Psoas muscle (tissue), 8 donors: ENCODE measurements around the gene EPB41L4A. TPM values are rescaled to one million over a fixed set of nuclear protein-coding genes. Genes with fewer than 3 reads are reported as not detected.

ENCODE experiments used
- ATAC-seq, 4 donors: fragments of 200-7000 bp; cut with Tn5 transposase; one replicate each; pipeline ENCODE4 v1.9.1; 2020; ENCODE audit warnings: moderate library complexity in 3 of 4, mild to moderate bottlenecking in 2 of 4
- DNase-seq, 2 donors: peaks; one replicate each; pipeline ENCODE4 v3.0.0-alpha.2; 2020
- H3K27ac ChIP-seq: fragments of 200-600 bp; one replicate; pipeline ENCODE4 v1.8.0; 2022
- H3K27me3 ChIP-seq, 3 donors: fragments of 200-600 bp in 1 of 3; one replicate each; pipeline versions ENCODE4 v1.6.1 to v1.8.0; 2013 to 2022; ENCODE audit warnings: low read length in 2 of 3, mild to moderate bottlenecking in 2 of 3, moderate library complexity in 1 of 3; ENCODE audit not compliant: insufficient read depth in 3 of 3
- H3K36me3 ChIP-seq, 2 donors: fragments of 200-600 bp in 1 of 2; one replicate each; pipeline versions ENCODE4 v1.6.1 to v1.8.0; 2013 to 2022; ENCODE audit warnings: low read depth in 1 of 2, mild to moderate bottlenecking in 1 of 2, moderate library complexity in 1 of 2; ENCODE audit not compliant: insufficient read depth in 1 of 2
- H3K4me1 ChIP-seq: fragments of 200-600 bp; one replicate; pipeline ENCODE4 v1.8.0; 2022
- H3K4me3 ChIP-seq: fragments of 200-600 bp; one replicate; pipeline ENCODE4 v1.8.0; 2022; ENCODE audit warnings: mild to moderate bottlenecking
- H3K9me3 ChIP-seq: fragments of 200-600 bp; one replicate; pipeline ENCODE4 v1.8.0; 2022
- CTCF ChIP-seq: fragments of 200-600 bp; IDR thresholded peaks from one replicate; pipeline ENCODE4 v1.8.0; 2022; ENCODE audit warnings: antibody characterized with exemption
- WGBS, 3 donors: extraction: QIAGEN DNeasy Blood & Tissue Kit; methylation state at CpG; one replicate each; pipeline versions ENCODE4 v1.1.6 to v1.1.7; 2013; 5-methylcytosine and 5-hydroxymethylcytosine counted together
- intact Hi-C, 2 donors: fragments of 100-400 bp; cut with DNase I; formaldehyde crosslinking; loops; one replicate each; pipeline versions ENCODE4 v1.11.0 to v1.14.2; 2022
- polyA plus RNA-seq, 3 donors: library from polyadenylated mRNA; stranded (reverse); fragments of 200-250 nt; gene quantifications; one replicate each; pipeline ENCODE4 v1.2.3, GENCODE V29; 2013
- total RNA-seq, 4 donors: library from RNA; stranded (reverse); fragmentation: NEBNext Ultra II Directional in 2 of 4; extraction: Animal tissue kit (Norgen Biotek cat#: 25700) in 2 of 4; gene quantifications; one replicate each; pipeline versions ENCODE4 v1.2.1 to v1.2.4, GENCODE V29; 2021 to 2023
- donor health status: healthy with polysubstance abuse.
- donor health status: DM: no; HTN: no; CAD: no; lungs with moderate emphysema.
- donor health status: Bipolar disorder and iron deficiency.
- donor health status: healthy.
- donor health status: DM: yes; HTN: yes; CAD: no.
- donor health status: DM: no; HTN: no; CAD: no.
- donor health status: DM: no; HTN: no; CAD: no.
- donor health status: DM: yes; HTN: yes; CAD: no.

EPB41L4A gene
- total and polyA plus RNA-seq, 7 donors = 1.0 to 7.2 (median 1.9) TPM

GRCh38 chr5:112161392-112161748 lies 257.7 kb downstream of the EPB41L4A start:
- peaks cover 9 to 48% of the 10 kb centered on the region in 2 donors for H3K36me3 ChIP-seq
- ATAC-seq (no peak), DNase-seq (no peak)
- WGBS, 3 donors = 0 to 1% (median 1%) methylated on average over 8 of the region's 8 CpGs
- intact Hi-C loops = no loop called here
- no peaks in the 10 kb centered on the region for H3K9me3 ChIP-seq
- H3K4me3 ChIP-seq = peak overlapping the region; percentile 96
- peaks cover 11% of the 10 kb centered on the region for H3K4me1 ChIP-seq
- H3K27me3 ChIP-seq = no peaks in the 10 kb centered on the region
- no peak for TF ChIP-seq CTCF
- H3K27ac ChIP-seq = peak overlapping the region; percentile 90

- DNase-seq (peak; percentile 90 to 95), ATAC-seq (peak; percentile 95 to 98 (median 97))
- H3K4me3 ChIP-seq = peak overlapping the region; percentile 96
- H3K27me3 ChIP-seq = no peaks in the 10 kb centered on the region
- H3K9me3 ChIP-seq = no peaks in the 10 kb centered on the region
- H3K4me1 ChIP-seq = peaks cover 11% of the 10 kb centered on the region
- 0 to 1% (median 0%) methylated on average over 49 to 55 of the region's 55 CpGs for WGBS, 3 donors
- H3K27ac ChIP-seq = peak overlapping the region; percentile 90
- intact Hi-C loops = no loop called here
- TF ChIP-seq CTCF = peak; percentile 91
- peaks cover 9 to 43% of the 10 kb centered on the region in 2 donors for H3K36me3 ChIP-seq
Measured at GRCh38 chr5:112160652-112161391, 258.3 kb downstream of the EPB41L4A start.

- Histone ChIP-seq H3K4me3 (no peak overlapping the region), H3K27me3 (no peaks in the 10 kb centered on the region), H3K27ac (peak overlapping the region; percentile 90), H3K9me3 (no peaks in the 10 kb centered on the region), H3K4me1 (peaks cover 11% of the 10 kb centered on the region), H3K36me3 (peaks cover 9 to 29% of the 10 kb centered on the region in 2 donors)
- 18 to 43% (median 29%) methylated on average over 5 of the region's 5 CpGs for WGBS, 3 donors
- no peak for TF ChIP-seq CTCF
- DNase-seq (peak in 1 of 2 donors; percentile 62), ATAC-seq (peak; percentile 46 to 76 (median 71))
- intact Hi-C loops = no loop called here
Measured at GRCh38 chr5:112159435-112159834, 259.6 kb downstream of the EPB41L4A start.

DNA sequence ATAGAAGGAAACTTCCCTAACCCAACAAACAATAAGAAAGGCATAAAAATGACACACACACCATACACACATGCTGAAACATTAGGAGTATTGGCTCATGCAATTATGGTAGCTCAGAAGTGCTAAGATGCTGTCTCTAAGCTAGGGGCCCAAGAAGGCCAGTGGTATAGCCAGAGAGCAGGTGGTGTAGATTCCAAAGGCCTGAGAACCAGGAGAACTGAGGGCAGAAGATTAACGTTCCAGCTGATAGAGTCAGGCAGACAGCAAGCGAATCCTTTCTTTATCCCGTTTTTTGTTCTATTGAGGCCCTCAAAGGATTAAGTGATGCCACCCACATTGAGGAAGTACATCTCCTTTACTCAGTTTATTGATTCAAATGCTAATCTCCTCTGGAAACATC lies 262.9 kb downstream of the EPB41L4A start:
- Histone ChIP-seq H3K27ac (no peak overlapping the region), H3K4me1 (no peaks in the 10 kb centered on the region), H3K4me3 (no peak overlapping the region), H3K36me3 (no peaks in the 10 kb centered on the region), H3K27me3 (no peaks in the 10 kb centered on the region), H3K9me3 (no peaks in the 10 kb centered on the region)
- intact Hi-C loops = no loop called here
- no peak for TF ChIP-seq CTCF
- WGBS, 3 donors = 64 to 72% (median 64%) methylated on average over 3 of the region's 3 CpGs
- no peak for ATAC-seq
- no peak for DNase-seq
